GM23338 (cell line): Measurements from ENCODE around the gene PGP. TPM values are rescaled to one million over a fixed set of nuclear protein-coding genes. Genes with fewer than 3 reads are reported as not detected.

Experiments used
- ATAC-seq: fragments of 200-7000 bp; cut with Tn5 transposase; 3 replicates; pipeline ENCODE4 v1.9.1; 2020
- DNase-seq: peaks from one replicate; pipeline ENCODE4 v3.0.0-alpha.2; 2015; ENCODE audit warnings: low spot score
- H2AFZ ChIP-seq: fragments of 200-600 bp; sonication (generic); 2 replicates; pipeline ENCODE4 v1.8.0; 2016; ENCODE audit warnings: antibody characterized with exemption, mild to moderate bottlenecking, moderate library complexity
- H3F3A ChIP-seq: fragments of 200-600 bp; sonication (generic); replicated peaks from 2 replicates; pipeline ENCODE4 v1.8.0; 2017; ENCODE audit warnings: antibody characterized with exemption, mixed run types, low read depth
- H3K27ac ChIP-seq: fragments of 200-600 bp; sonication (generic); 2 replicates; pipeline ENCODE4 v1.6.1; 2016; ENCODE audit warnings: low read depth
- H3K27me3 ChIP-seq: fragments of 200-600 bp; sonication (generic); 2 replicates; pipeline ENCODE4 v1.8.0; 2016; ENCODE audit warnings: mild to moderate bottlenecking, mixed run types, moderate library complexity; ENCODE audit not compliant: insufficient read depth
- H3K36me3 ChIP-seq: fragments of 200-600 bp; sonication (generic); 2 replicates; pipeline ENCODE4 v1.8.0; 2016; ENCODE audit warnings: mild to moderate bottlenecking; ENCODE audit not compliant: insufficient read depth
- H3K4me1 ChIP-seq: fragments of 200-600 bp; sonication (generic); 2 replicates; pipeline ENCODE4 v1.8.0; 2016; ENCODE audit warnings: mild to moderate bottlenecking, moderate library complexity; ENCODE audit not compliant: insufficient read depth
- H3K4me2 ChIP-seq: fragments of 200-600 bp; sonication (generic); 2 replicates; pipeline ENCODE4 v1.7.1; 2017; ENCODE audit warnings: mixed run types
- H3K4me3 ChIP-seq: fragments of 200-600 bp; sonication (generic); 2 replicates; pipeline ENCODE4 v1.6.1; 2016; ENCODE audit warnings: mixed run types
- H3K79me2 ChIP-seq: fragments of 200-600 bp; sonication (generic); replicated peaks from 2 replicates; pipeline ENCODE4 v1.8.0; 2017; ENCODE audit warnings: mild to moderate bottlenecking; ENCODE audit not compliant: insufficient read depth
- H3K9me2 ChIP-seq: fragments of 200-600 bp; sonication (generic); 2 replicates; pipeline ENCODE4 v1.8.0; 2017; ENCODE audit not compliant: insufficient read depth
- H4K20me1 ChIP-seq: fragments of 200-600 bp; sonication (generic); replicated peaks from 2 replicates; pipeline ENCODE4 v1.8.0; 2017; ENCODE audit warnings: mild to moderate bottlenecking; ENCODE audit not compliant: insufficient read depth
- H3K27ac Mint-ChIP-seq: 2 replicates; pipeline ENCODE4 v1.8.0; 2020; ENCODE audit warnings: inconsistent platforms, mild to moderate bottlenecking, moderate library complexity, mixed read lengths
- H3K27me3 Mint-ChIP-seq: 3 replicates; pipeline ENCODE4 v1.8.0; 2022; ENCODE audit warnings: low read depth, mild to moderate bottlenecking, moderate library complexity, mixed read lengths, inconsistent platforms; ENCODE audit not compliant: insufficient read depth, poor library complexity
- H3K36me3 Mint-ChIP-seq: 3 replicates; pipeline ENCODE4 v1.8.0; 2021; ENCODE audit warnings: low read depth, mild to moderate bottlenecking, inconsistent platforms, moderate library complexity, mixed read lengths
- H3K4me1 Mint-ChIP-seq: 3 replicates; pipeline ENCODE4 v1.8.0; 2020; ENCODE audit warnings: mild to moderate bottlenecking, inconsistent platforms, mixed read lengths
- H3K4me3 Mint-ChIP-seq: 3 replicates; pipeline ENCODE4 v1.8.0; 2021; ENCODE audit warnings: moderate library complexity, mild to moderate bottlenecking, inconsistent platforms, mixed read lengths
- H3K9me3 Mint-ChIP-seq: 3 replicates; pipeline ENCODE4 v1.8.0; 2020; ENCODE audit warnings: moderate library complexity, mild to moderate bottlenecking, inconsistent platforms, mixed read lengths
- CREB1 ChIP-seq: fragments of 250-450 bp; sonication (Bioruptor Pico); IDR thresholded peaks from 2 replicates; pipeline ENCODE4 v1.5.0; 2020; ENCODE audit warnings: low read depth, mild to moderate bottlenecking, moderate library complexity
- EZH2 ChIP-seq: fragments of 200-600 bp; sonication (generic); IDR thresholded peaks from one replicate; pipeline ENCODE4 v1.8.0; 2017; ENCODE audit warnings: antibody characterized with exemption, mild to moderate bottlenecking, low read depth; ENCODE audit not compliant: unreplicated experiment
- EZH2phosphoT487 ChIP-seq: fragments of 200-600 bp; sonication (generic); IDR thresholded peaks from one replicate; pipeline ENCODE4 v1.8.1; 2018; ENCODE audit warnings: antibody characterized with exemption; ENCODE audit not compliant: unreplicated experiment
- JUNB ChIP-seq: IDR thresholded peaks from one replicate; pipeline ENCODE4 v1.6.1; 2016; ENCODE audit warnings: antibody characterized with exemption; ENCODE audit not compliant: unreplicated experiment
- NANOG ChIP-seq: IDR thresholded peaks from 2 replicates; pipeline ENCODE4 v1.6.1; 2016; ENCODE audit warnings: antibody characterized with exemption, borderline replicate concordance
- POLR2AphosphoS5 ChIP-seq: IDR thresholded peaks from 2 replicates; pipeline ENCODE4 v1.6.1; 2016; ENCODE audit warnings: antibody characterized with exemption, low read depth
- STAT1 ChIP-seq: IDR thresholded peaks from one replicate; pipeline ENCODE4 v1.6.1; 2016; ENCODE audit warnings: antibody characterized with exemption; ENCODE audit not compliant: unreplicated experiment
- ZNF114 ChIP-seq: fragments of 250-450 bp; sonication (Bioruptor Pico); IDR thresholded peaks from 2 replicates; pipeline ENCODE4 v1.5.0; 2020; ENCODE audit warnings: mild to moderate bottlenecking, moderate library complexity
- ZNF331 ChIP-seq: fragments of 250-450 bp; sonication (Bioruptor Pico); IDR thresholded peaks from 2 replicates; pipeline ENCODE4 v1.5.0; 2020; ENCODE audit warnings: low read depth, mild to moderate bottlenecking, moderate library complexity
- polyA plus RNA-seq: library from polyadenylated mRNA; unstranded; fragments of >200 nt; fragmentation: Nextera tagmentation; extraction: Ambion mirVana; gene quantifications from 2 replicates; pipeline ENCODE4 v1.2.1, GENCODE V29; 2016
- total RNA-seq: library from RNA; depleted of rRNA; stranded (reverse); fragments of >200 nt; shearing (Covaris generic); gene quantifications from 2 replicates; pipeline ENCODE4 v1.2.3, GENCODE V29; 2014
- TF ChIP-seq, protein P1 (sequence below): fragments of 250-450 bp; sonication (Bioruptor Pico); IDR thresholded peaks from 2 replicates; pipeline ENCODE4 v1.5.0; 2020; ENCODE audit warnings: mild to moderate bottlenecking, moderate library complexity
- TF ChIP-seq, protein P2 (sequence below): IDR thresholded peaks from one replicate; pipeline ENCODE4 v1.6.1; 2018; ENCODE audit warnings: antibody characterized with exemption; ENCODE audit not compliant: unreplicated experiment
- TF ChIP-seq, protein P3 (sequence below): IDR thresholded peaks from 2 replicates; pipeline ENCODE4 v1.6.1; 2016; ENCODE audit warnings: antibody characterized with exemption
- TF ChIP-seq, protein P4 (sequence below), 2 experiments: fragments of 200-600 bp in 1 of 2; sonication (generic) in 1 of 2; conservative IDR thresholded peaks; 2 replicates each; pipeline versions ENCODE4 v1.5.1 to v1.6.1; 2016 to 2017; ENCODE audit warnings: antibody characterized with exemption in 2 of 2, low read depth in 2 of 2, mild to moderate bottlenecking in 2 of 2, moderate library complexity in 1 of 2

The PGP gene
- total and polyA plus RNA-seq, 2 experiments from 2014 or later = 44.4 to 80.3 TPM

DNA sequence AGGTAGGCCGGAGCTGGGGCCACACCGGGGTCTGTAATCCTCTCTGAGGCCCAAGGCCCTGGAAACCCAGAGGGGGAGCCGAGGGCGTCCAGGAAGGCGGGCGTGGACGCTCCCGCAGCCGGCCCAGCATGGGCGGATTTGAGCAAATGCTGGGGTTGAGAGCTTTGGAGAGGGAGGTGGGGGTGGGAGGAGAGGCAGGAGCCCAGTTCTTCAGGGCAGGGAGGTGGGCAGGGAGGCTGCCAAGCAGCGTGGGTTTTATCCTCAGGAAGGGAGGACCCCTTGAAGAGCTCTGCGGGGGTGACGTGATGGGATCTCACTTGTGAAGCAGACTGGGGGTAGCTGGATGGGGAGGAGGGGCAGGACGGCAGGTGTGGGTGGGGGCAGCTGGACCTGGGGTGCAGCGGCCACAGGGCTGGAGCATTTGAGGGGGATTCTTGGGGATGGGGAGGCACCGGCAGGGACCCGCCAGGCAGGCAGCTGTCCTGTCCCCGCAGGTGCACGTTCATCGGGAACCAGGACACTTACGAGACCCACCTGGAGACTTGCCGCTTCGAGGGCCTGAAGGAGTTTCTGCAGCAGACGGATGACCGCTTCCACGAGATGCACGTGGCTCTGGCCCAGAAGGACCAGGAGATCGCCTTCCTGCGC lies 41.8 kb downstream of the PGP start:
- Histone ChIP-seq H3K36me3 (no peaks in the 10 kb centered on the region; the same call in 1 of the 2 replicates), H3K4me1 (no peaks in the 10 kb centered on the region), H3K9me2 (no peaks in the 10 kb centered on the region), H3K4me3 (no peak overlapping the region), H3F3A (peaks cover 22% of the 10 kb centered on the region; the same call in 1 of the 2 replicates), H2AFZ (no peak overlapping the region), H3K27ac (no peak overlapping the region), H3K79me2 (no peaks in the 10 kb centered on the region; the same call in 1 of the 2 replicates), H3K4me2 (no peak overlapping the region), H3K27me3 (no peaks in the 10 kb centered on the region), H4K20me1 (no peaks in the 10 kb centered on the region; the same call in 1 of the 2 replicates)
- Mint-ChIP-seq H3K9me3 (no peaks in the 10 kb centered on the region), H3K4me3 (no peak overlapping the region), H3K36me3 (peaks cover 36% of the 10 kb centered on the region), H3K4me1 (peaks cover 2% of the 10 kb centered on the region; the same call in 1 of the 3 replicates), H3K27ac (no peak overlapping the region), H3K27me3 (peaks cover 14% of the 10 kb centered on the region)
- TF ChIP-seq ZNF114 (CRISPR knock-in tag) (no peak), JUNB (no peak), NANOG (no peak), STAT1 (no peak), CREB1 (CRISPR knock-in tag) (no peak), POLR2AphosphoS5 (no peak), EZH2 (no peak), ZNF331 (CRISPR knock-in tag) (no peak), EZH2phosphoT487 (no peak)
- TF ChIP-seq, protein P1, sequence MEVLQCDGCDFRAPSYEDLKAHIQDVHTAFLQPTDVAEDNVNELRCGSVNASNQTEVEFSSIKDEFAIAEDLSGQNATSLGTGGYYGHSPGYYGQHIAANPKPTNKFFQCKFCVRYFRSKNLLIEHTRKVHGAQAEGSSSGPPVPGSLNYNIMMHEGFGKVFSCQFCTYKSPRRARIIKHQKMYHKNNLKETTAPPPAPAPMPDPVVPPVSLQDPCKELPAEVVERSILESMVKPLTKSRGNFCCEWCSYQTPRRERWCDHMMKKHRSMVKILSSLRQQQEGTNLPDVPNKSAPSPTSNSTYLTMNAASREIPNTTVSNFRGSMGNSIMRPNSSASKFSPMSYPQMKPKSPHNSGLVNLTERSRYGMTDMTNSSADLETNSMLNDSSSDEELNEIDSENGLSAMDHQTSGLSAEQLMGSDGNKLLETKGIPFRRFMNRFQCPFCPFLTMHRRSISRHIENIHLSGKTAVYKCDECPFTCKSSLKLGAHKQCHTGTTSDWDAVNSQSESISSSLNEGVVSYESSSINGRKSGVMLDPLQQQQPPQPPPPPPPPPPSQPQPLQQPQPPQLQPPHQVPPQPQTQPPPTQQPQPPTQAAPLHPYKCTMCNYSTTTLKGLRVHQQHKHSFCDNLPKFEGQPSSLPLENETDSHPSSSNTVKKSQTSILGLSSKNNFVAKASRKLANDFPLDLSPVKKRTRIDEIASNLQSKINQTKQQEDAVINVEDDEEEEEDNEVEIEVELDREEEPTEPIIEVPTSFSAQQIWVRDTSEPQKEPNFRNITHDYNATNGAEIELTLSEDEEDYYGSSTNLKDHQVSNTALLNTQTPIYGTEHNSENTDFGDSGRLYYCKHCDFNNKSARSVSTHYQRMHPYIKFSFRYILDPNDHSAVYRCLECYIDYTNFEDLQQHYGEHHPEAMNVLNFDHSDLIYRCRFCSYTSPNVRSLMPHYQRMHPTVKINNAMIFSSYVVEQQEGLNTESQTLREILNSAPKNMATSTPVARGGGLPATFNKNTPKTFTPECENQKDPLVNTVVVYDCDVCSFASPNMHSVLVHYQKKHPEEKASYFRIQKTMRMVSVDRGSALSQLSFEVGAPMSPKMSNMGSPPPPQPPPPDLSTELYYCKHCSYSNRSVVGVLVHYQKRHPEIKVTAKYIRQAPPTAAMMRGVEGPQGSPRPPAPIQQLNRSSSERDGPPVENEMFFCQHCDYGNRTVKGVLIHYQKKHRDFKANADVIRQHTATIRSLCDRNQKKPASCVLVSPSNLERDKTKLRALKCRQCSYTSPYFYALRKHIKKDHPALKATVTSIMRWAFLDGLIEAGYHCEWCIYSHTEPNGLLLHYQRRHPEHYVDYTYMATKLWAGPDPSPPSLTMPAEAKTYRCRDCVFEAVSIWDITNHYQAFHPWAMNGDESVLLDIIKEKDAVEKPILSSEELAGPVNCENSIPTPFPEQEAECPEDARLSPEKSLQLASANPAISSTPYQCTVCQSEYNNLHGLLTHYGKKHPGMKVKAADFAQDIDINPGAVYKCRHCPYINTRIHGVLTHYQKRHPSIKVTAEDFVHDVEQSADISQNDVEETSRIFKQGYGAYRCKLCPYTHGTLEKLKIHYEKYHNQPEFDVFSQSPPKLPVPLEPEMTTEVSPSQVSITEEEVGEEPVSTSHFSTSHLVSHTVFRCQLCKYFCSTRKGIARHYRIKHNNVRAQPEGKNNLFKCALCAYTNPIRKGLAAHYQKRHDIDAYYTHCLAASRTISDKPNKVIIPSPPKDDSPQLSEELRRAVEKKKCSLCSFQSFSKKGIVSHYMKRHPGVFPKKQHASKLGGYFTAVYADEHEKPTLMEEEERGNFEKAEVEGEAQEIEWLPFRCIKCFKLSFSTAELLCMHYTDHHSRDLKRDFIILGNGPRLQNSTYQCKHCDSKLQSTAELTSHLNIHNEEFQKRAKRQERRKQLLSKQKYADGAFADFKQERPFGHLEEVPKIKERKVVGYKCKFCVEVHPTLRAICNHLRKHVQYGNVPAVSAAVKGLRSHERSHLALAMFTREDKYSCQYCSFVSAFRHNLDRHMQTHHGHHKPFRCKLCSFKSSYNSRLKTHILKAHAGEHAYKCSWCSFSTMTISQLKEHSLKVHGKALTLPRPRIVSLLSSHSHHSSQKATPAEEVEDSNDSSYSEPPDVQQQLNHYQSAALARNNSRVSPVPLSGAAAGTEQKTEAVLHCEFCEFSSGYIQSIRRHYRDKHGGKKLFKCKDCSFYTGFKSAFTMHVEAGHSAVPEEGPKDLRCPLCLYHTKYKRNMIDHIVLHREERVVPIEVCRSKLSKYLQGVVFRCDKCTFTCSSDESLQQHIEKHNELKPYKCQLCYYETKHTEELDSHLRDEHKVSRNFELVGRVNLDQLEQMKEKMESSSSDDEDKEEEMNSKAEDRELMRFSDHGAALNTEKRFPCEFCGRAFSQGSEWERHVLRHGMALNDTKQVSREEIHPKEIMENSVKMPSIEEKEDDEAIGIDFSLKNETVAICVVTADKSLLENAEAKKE (CRISPR knock-in tag) = no peak
- TF ChIP-seq, protein P2, sequence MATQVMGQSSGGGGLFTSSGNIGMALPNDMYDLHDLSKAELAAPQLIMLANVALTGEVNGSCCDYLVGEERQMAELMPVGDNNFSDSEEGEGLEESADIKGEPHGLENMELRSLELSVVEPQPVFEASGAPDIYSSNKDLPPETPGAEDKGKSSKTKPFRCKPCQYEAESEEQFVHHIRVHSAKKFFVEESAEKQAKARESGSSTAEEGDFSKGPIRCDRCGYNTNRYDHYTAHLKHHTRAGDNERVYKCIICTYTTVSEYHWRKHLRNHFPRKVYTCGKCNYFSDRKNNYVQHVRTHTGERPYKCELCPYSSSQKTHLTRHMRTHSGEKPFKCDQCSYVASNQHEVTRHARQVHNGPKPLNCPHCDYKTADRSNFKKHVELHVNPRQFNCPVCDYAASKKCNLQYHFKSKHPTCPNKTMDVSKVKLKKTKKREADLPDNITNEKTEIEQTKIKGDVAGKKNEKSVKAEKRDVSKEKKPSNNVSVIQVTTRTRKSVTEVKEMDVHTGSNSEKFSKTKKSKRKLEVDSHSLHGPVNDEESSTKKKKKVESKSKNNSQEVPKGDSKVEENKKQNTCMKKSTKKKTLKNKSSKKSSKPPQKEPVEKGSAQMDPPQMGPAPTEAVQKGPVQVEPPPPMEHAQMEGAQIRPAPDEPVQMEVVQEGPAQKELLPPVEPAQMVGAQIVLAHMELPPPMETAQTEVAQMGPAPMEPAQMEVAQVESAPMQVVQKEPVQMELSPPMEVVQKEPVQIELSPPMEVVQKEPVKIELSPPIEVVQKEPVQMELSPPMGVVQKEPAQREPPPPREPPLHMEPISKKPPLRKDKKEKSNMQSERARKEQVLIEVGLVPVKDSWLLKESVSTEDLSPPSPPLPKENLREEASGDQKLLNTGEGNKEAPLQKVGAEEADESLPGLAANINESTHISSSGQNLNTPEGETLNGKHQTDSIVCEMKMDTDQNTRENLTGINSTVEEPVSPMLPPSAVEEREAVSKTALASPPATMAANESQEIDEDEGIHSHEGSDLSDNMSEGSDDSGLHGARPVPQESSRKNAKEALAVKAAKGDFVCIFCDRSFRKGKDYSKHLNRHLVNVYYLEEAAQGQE = no peak
- TF ChIP-seq, protein P3, sequence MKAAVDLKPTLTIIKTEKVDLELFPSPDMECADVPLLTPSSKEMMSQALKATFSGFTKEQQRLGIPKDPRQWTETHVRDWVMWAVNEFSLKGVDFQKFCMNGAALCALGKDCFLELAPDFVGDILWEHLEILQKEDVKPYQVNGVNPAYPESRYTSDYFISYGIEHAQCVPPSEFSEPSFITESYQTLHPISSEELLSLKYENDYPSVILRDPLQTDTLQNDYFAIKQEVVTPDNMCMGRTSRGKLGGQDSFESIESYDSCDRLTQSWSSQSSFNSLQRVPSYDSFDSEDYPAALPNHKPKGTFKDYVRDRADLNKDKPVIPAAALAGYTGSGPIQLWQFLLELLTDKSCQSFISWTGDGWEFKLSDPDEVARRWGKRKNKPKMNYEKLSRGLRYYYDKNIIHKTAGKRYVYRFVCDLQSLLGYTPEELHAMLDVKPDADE = no peak
- TF ChIP-seq, protein P4, sequence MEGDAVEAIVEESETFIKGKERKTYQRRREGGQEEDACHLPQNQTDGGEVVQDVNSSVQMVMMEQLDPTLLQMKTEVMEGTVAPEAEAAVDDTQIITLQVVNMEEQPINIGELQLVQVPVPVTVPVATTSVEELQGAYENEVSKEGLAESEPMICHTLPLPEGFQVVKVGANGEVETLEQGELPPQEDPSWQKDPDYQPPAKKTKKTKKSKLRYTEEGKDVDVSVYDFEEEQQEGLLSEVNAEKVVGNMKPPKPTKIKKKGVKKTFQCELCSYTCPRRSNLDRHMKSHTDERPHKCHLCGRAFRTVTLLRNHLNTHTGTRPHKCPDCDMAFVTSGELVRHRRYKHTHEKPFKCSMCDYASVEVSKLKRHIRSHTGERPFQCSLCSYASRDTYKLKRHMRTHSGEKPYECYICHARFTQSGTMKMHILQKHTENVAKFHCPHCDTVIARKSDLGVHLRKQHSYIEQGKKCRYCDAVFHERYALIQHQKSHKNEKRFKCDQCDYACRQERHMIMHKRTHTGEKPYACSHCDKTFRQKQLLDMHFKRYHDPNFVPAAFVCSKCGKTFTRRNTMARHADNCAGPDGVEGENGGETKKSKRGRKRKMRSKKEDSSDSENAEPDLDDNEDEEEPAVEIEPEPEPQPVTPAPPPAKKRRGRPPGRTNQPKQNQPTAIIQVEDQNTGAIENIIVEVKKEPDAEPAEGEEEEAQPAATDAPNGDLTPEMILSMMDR (conservative IDR thresholded peaks at IDR 0.05; ENCODE audit: low read depth in 2 of 2) = no peak
- DNase-seq (no peak), ATAC-seq (no peak)
